A549 (cell line): Measurements from ENCODE around the gene PPIH.
"Not testable (repeated sequence)": the region's sequence is repeated elsewhere in the genome, so short reads cannot be mapped to it uniquely, and the experiment has no call there.

ENCODE experiments used
- BHLHE40 ChIP-seq: IDR thresholded peaks from 2 replicates; pipeline ENCODE4 v1.6.1; 2012; ENCODE audit warnings: low read depth, low read length, inconsistent platforms
- EP300 ChIP-seq, 2 experiments: fragments of >200 bp; sonication (Bioruptor Twin); formaldehyde crosslinking; IDR thresholded peaks; 2 replicates in 1 of 2; 3 replicates in 1 of 2; pipeline ENCODE4 v1.6.1; 2016 to 2017
- PHF8 ChIP-seq: fragments of 200-600 bp; sonication (generic); IDR thresholded peaks from 2 replicates; pipeline ENCODE4 v1.6.1; 2016; ENCODE audit warnings: low read depth, mild to moderate bottlenecking, antibody characterized with exemption, moderate library complexity, borderline replicate concordance
- POLR2A ChIP-seq: IDR thresholded peaks from 2 replicates; pipeline ENCODE4 v1.6.1; 2012; ENCODE audit warnings: mild to moderate bottlenecking, low read length
- TF ChIP-seq, protein P1 (sequence below): fragments of >200 bp; sonication (Bioruptor Twin); formaldehyde crosslinking; IDR thresholded peaks from 3 replicates; pipeline ENCODE4 v1.5.1; 2016
- TF ChIP-seq, protein P2 (sequence below): fragments of 250-450 bp; sonication (Bioruptor Pico); IDR thresholded peaks from 2 replicates; pipeline ENCODE4 v1.5.0; 2021; ENCODE audit warnings: mild to moderate bottlenecking, moderate library complexity, borderline replicate concordance
- TF ChIP-seq, protein P3 (sequence below): fragments of 150-350 bp; IDR thresholded peaks from 2 replicates; pipeline ENCODE4 v1.6.1; 2014; ENCODE audit warnings: low read depth, mild to moderate bottlenecking, low read length

DNA sequence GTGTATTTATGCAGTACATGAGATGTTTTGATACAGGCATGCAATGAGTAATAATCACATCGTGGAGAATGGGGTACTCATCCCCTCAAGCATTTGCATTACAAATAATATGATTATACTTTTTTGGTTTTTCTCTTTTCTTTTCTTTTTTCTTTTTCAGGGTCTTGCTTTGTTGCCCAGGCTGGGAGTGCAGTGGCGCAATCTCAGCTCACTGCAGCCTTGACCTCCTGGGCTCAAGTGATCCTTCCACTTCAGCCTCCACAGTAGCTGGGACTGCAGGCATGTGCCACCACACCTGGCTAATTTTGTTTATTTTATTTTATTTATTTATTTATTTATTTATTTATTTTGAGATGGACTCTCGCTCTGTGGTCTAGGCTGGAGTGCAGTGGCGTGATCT, 37.0 kb upstream of the PPIH start:
- TF ChIP-seq EP300 (IDR thresholded peaks at IDR 0.05); BHLHE40; POLR2A; PHF8: not testable (repeated sequence)
- TF ChIP-seq, protein P1, sequence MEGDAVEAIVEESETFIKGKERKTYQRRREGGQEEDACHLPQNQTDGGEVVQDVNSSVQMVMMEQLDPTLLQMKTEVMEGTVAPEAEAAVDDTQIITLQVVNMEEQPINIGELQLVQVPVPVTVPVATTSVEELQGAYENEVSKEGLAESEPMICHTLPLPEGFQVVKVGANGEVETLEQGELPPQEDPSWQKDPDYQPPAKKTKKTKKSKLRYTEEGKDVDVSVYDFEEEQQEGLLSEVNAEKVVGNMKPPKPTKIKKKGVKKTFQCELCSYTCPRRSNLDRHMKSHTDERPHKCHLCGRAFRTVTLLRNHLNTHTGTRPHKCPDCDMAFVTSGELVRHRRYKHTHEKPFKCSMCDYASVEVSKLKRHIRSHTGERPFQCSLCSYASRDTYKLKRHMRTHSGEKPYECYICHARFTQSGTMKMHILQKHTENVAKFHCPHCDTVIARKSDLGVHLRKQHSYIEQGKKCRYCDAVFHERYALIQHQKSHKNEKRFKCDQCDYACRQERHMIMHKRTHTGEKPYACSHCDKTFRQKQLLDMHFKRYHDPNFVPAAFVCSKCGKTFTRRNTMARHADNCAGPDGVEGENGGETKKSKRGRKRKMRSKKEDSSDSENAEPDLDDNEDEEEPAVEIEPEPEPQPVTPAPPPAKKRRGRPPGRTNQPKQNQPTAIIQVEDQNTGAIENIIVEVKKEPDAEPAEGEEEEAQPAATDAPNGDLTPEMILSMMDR = not testable (repeated sequence)
- TF ChIP-seq, protein P2, sequence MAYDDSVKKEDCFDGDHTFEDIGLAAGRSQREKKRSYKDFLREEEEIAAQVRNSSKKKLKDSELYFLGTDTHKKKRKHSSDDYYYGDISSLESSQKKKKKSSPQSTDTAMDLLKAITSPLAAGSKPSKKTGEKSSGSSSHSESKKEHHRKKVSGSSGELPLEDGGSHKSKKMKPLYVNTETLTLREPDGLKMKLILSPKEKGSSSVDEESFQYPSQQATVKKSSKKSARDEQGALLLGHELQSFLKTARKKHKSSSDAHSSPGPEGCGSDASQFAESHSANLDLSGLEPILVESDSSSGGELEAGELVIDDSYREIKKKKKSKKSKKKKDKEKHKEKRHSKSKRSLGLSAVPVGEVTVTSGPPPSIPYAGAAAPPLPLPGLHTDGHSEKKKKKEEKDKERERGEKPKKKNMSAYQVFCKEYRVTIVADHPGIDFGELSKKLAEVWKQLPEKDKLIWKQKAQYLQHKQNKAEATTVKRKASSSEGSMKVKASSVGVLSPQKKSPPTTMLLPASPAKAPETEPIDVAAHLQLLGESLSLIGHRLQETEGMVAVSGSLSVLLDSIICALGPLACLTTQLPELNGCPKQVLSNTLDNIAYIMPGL (CRISPR knock-in tag) = not testable (repeated sequence)
- TF ChIP-seq, protein P3, sequence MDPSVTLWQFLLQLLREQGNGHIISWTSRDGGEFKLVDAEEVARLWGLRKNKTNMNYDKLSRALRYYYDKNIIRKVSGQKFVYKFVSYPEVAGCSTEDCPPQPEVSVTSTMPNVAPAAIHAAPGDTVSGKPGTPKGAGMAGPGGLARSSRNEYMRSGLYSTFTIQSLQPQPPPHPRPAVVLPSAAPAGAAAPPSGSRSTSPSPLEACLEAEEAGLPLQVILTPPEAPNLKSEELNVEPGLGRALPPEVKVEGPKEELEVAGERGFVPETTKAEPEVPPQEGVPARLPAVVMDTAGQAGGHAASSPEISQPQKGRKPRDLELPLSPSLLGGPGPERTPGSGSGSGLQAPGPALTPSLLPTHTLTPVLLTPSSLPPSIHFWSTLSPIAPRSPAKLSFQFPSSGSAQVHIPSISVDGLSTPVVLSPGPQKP = not testable (repeated sequence)
